ENCODE data around the gene FAM89B.

DNA sequence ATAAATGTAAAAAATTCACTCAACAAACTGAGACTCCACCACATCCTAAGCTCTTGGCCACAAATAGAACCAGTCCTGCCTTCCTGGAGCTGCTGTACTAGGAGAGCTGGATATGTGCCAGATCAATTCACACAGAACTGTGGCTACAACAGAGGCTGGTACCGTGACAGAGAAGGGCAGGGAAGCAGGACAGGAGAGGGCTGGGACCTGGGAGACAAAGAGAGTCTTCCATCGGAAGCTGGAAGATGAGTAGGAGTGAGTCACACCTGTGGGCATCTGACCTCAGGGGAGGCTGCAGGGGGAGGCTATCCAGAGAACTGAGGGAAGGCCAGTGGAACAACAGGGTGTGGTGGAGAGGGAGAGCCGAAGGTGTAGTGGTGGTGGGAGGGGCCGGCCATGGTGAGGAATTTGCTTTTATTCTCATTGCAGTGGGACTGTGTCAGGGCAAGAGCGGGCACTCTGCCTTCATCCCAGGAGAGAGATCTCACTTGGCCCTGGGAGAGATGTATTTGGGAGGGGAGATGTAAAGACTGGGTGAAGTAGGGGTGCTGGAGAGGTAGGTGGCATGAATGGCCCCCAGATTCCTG, 12.3 kb upstream of the FAM89B start:
- TF ChIP-seq, protein P1, sequence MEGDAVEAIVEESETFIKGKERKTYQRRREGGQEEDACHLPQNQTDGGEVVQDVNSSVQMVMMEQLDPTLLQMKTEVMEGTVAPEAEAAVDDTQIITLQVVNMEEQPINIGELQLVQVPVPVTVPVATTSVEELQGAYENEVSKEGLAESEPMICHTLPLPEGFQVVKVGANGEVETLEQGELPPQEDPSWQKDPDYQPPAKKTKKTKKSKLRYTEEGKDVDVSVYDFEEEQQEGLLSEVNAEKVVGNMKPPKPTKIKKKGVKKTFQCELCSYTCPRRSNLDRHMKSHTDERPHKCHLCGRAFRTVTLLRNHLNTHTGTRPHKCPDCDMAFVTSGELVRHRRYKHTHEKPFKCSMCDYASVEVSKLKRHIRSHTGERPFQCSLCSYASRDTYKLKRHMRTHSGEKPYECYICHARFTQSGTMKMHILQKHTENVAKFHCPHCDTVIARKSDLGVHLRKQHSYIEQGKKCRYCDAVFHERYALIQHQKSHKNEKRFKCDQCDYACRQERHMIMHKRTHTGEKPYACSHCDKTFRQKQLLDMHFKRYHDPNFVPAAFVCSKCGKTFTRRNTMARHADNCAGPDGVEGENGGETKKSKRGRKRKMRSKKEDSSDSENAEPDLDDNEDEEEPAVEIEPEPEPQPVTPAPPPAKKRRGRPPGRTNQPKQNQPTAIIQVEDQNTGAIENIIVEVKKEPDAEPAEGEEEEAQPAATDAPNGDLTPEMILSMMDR (IDR thresholded peaks at IDR 0.05; ENCODE audit: insufficient read depth, low read length, poor library complexity, severe bottlenecking) = no peak
- TF ChIP-seq EZH2phosphoT487 (conservative IDR thresholded peaks at IDR 0.05; ENCODE audit: low read length) = no peak

Measured in SU-DHL-6 (cell line).